SH-SY5Y (cell line): ENCODE data around the gene PDK2.

Experiments
- GATA2 ChIP-seq: IDR thresholded peaks from 2 replicates; pipeline ENCODE4 v1.6.1; 2011; ENCODE audit warnings: mild to moderate bottlenecking, low read depth, low read length
- GATA3 ChIP-seq: IDR thresholded peaks from 2 replicates; pipeline ENCODE4 v1.6.1; 2011; ENCODE audit warnings: low read depth, mild to moderate bottlenecking, low read length, moderate library complexity

PDK2 gene

GRCh38 chr17:50122945-50123344 lies 27.8 kb downstream of the PDK2 start:
- TF ChIP-seq GATA2 (no peak), GATA3 (no peak)

GRCh38 chr17:50123649-50124349 lies 28.6 kb downstream of the PDK2 start:
- TF ChIP-seq GATA3 (no peak), GATA2 (no peak)

GRCh38 chr17:50125420-50125997 lies 30.4 kb downstream of the PDK2 start:
- no peak for TF ChIP-seq GATA2
- no peak for TF ChIP-seq GATA3

- TF ChIP-seq GATA3 (no peak), GATA2 (no peak)
These were observed 32.7 kb downstream of the PDK2 start for GRCh38 chr17:50127697-50128361.

GRCh38 chr17:50128441-50129352 lies 33.5 kb downstream of the PDK2 start:
- TF ChIP-seq GATA2 (no peak), GATA3 (no peak)

GRCh38 chr17:50129353-50129727 lies 34.2 kb downstream of the PDK2 start:
- TF ChIP-seq GATA3, result no peak
- no peak for TF ChIP-seq GATA2

- TF ChIP-seq GATA3 (no peak), GATA2 (no peak)
These were observed 34.8 kb downstream of the PDK2 start, which contains the start of gene SAMD14 for GRCh38 chr17:50129728-50130558. SAMD14 (minus strand) TSS chr17:50130160; CDS start chr17:50124959, 5,201 bp downstream.

GRCh38 chr17:50130559-50131305 lies 35.6 kb downstream of the PDK2 start:
- TF ChIP-seq GATA3 (no peak), GATA2 (no peak)

- TF ChIP-seq GATA3 (no peak), GATA2 (no peak)
These were observed 37.1 kb downstream of the PDK2 start for GRCh38 chr17:50132104-50132794.

GRCh38 chr17:50133028-50133768 lies 38.0 kb downstream of the PDK2 start:
- no peak for TF ChIP-seq GATA2
- TF ChIP-seq GATA3, result no peak

- no peak for TF ChIP-seq GATA2
- TF ChIP-seq GATA3, result no peak
These were observed 38.6 kb downstream of the PDK2 start for GRCh38 chr17:50133769-50134099.
